Measurements from ENCODE around the gene CCT6A.

DNA sequence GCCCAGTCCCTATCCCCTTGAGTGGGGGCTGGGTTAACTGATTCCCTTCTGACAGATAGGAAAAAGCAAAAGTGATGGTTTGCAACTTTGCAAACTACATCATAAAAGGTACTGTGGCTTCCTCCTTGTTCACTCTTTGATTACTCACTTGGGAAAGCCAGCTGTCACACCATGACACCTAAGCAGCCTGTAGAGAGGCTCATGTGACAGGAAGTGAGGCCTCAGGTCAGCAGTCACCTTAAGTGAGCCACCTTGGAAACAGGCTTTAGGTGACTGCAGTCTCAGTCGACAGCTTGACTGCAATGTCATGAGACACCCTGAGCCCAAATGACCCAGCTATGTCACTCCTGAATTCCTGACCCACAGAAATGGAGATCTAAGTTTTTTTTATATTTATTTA lies 59.0 kb downstream of the CCT6A start:
- TF ChIP-seq, protein P1, sequence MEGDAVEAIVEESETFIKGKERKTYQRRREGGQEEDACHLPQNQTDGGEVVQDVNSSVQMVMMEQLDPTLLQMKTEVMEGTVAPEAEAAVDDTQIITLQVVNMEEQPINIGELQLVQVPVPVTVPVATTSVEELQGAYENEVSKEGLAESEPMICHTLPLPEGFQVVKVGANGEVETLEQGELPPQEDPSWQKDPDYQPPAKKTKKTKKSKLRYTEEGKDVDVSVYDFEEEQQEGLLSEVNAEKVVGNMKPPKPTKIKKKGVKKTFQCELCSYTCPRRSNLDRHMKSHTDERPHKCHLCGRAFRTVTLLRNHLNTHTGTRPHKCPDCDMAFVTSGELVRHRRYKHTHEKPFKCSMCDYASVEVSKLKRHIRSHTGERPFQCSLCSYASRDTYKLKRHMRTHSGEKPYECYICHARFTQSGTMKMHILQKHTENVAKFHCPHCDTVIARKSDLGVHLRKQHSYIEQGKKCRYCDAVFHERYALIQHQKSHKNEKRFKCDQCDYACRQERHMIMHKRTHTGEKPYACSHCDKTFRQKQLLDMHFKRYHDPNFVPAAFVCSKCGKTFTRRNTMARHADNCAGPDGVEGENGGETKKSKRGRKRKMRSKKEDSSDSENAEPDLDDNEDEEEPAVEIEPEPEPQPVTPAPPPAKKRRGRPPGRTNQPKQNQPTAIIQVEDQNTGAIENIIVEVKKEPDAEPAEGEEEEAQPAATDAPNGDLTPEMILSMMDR (IDR thresholded peaks at IDR 0.05), result no peak
- no peak for TF ChIP-seq POLR2A (IDR thresholded peaks at IDR 0.05)
